Subcutaneous adipose tissue (tissue), 4 donors: ENCODE measurements around the gene TSSC4. TPM values are rescaled to one million over a fixed set of nuclear protein-coding genes. Genes with fewer than 3 reads are reported as not detected.

Experiments used
- CTCF ChIP-seq: fragments of 450-650 bp; IDR thresholded peaks from one replicate; pipeline ENCODE4 v1.5.1; 2016; ENCODE audit warnings: low read depth, mild to moderate bottlenecking, control low read depth, antibody characterized with exemption, moderate library complexity
- total RNA-seq, 4 donors: library from RNA; depleted of rRNA; stranded (reverse); fragments of >200 nt; gene quantifications; one replicate each; pipeline ENCODE4 v1.1.0, GENCODE V29; 2016

TSSC4 gene
- total RNA-seq, 4 donors from 2014 or later, result 19.5 to 36.0 (median 27.8) TPM

DNA sequence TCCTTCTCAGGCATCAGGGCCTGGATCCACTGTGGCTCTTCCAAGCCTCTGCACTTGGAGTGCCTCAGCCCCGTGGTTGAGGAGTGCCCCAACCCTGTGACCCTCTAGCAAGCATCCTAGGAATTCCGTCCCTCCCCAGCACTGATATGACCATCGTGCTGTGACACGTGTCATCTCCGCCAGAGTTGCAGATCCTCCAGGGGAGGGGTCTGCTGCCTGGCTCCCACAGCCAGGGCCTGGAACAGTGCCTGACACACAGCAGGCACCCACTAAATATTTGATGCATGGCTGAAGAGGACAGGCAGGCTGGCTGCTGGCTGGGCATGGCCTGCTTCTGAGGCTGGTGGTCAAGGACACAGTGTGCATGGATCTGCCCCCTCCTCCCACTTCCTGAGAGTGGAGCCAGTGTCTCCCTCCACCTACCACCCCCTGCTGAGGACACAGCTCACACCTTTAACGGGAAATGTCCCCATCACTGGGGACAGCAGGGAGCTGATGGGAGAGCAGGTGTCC, 25.2 kb upstream of the TSSC4 start:
- no peak for TF ChIP-seq CTCF

GRCh38 chr11:2375964-2376551, 24.5 kb upstream of the TSSC4 start:
- no peak for TF ChIP-seq CTCF

DNA sequence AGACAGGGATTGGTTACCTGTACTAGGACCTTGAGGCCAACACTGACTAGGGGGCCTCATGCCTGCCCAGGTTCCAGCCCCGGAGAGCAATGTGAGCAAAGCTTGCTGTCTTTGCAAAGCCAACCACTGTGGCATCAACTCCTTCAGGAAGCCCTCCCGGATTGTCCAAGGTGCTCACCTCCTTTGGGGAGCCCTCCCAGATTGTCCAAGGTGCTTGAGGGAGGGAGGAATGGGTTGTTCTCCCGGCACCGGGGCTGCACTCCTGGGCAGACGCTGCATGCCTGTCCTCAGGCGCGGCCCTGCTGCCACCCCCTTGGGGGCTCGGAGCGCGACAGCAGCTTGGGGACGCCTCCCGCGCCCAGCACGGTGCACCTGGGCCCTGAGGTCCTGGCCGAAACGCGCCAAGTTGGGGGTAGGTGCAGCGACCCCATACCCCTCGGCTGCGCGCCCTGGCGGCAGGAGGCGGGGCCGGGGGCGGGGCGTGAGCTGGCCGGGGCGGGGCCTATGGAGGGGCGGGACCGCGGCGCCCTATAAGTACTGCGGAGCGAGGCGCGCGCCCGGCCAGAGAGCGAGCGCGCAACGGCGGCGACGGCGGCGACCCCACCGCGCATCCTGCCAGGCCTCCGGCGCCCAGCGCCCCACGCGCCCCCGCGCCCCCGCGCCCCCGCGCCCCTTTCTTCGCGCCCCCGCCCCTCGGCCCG, 23.6 kb upstream of the TSSC4 start, which contains the start of gene CD81:
TSS of gene CD81 (plus strand) at position 560 of the 701 bp plus-strand sequence. CDS start 240 bp downstream, outside the sequence.
- no peak for TF ChIP-seq CTCF

DNA sequence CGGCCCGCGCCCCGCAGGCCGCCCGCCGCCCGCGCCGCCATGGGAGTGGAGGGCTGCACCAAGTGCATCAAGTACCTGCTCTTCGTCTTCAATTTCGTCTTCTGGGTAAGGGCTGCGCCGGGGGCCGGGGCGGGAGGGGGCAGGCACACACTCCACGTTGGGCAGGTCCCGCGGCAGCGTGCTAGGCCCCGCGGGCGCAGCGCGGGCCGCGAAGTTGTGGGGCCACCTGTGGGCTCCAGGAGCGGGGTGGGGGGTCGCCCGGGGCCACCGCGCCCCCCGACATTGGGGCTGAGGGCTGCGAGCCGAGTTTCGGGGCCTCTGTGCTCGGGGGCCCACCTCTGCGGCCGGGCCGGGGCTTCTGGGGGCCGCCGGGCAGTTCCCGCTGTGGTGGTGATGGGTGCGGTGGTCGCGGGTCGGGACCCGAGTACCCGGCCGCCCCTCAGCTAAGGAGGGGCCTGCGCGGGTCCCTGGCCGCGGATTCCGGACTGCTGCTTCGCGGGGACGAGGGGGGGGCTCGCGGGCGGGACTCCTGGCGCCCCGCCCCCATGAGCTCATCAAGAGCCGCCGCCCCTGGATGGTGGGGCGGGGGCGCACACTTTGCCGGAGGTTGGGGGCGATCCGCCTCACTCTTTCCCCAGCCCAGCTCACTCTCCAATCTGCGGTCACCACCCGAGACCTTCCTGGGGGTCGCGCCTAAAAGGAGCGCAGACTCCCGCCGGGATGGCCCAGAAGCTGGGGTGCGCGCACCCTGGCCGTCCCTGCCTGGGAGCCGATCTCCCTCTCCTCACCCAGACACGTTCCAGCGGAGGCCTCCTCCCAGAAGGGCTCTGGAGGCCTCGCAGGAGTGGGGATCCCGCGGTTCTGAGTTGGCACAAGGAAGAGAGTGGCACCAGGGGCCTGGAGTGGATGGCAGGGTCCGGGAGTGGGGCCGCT, 22.8 kb upstream of the TSSC4 start:
- TF ChIP-seq CTCF, result no peak

DNA sequence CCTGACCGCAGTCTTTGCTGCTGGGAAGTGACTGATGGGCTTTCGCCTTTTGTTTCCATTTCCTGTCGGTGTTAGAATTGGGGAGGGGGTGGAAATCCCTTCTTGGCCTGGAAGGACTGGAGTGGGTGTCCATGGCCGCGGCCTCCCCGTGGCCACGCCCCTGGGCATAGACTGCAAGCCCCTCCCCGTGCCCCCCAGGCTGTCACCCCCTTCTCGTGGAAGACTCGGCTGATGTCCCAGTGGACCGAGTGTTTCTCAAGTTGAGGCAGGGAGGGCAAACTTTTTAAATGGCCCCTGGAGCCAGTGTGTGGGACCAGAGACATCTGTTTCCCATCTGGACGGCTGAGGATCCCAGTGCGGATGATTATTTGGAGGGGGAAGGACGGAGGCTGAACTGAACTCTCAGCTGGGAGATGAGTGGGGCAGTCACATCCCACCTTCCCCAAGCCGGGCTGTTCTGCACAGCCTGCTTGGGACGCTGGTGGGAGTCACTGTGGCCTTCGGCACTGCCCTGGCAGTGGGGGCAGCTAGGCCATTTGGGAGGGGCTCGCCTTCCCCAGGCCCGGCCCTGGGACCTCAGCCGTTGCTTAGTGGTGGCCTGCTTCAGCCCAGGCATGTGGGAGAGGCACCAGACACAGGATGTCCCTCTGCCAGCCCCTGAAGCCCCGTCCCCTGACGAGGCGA, 21.9 kb upstream of the TSSC4 start:
- TF ChIP-seq CTCF, result no peak

- no peak for TF ChIP-seq CTCF
These were observed 20.9 kb upstream of the TSSC4 start for GRCh38 chr11:2379466-2380174.
